Endothelial cell of umbilical vein (primary cell): ENCODE data around the gene MRC2. TPM values are rescaled to one million over a fixed set of nuclear protein-coding genes. Genes with fewer than 3 reads are reported as not detected.

Experiments used
- BruUV-seq: library from RNA; stranded (reverse); fragments of 400-500 nt; replicated peaks from 2 replicates; lab custom pipeline; 2021; lab: Mats Ljungman, UMichigan
- CTCF ChIA-PET: fragments of 300-600, 350-600 bp; sonication (Branson Sonifier 250); formaldehyde crosslinking; loops from one replicate; lab custom pipeline; 2021; ENCODE audit warnings: antibody characterized with exemption, inconsistent platforms; lab: Charles Lee
- POLR2A ChIA-PET: fragments of 300-600, 350-600 bp; sonication (Branson Sonifier 250); formaldehyde crosslinking; loops from one replicate; lab custom pipeline; 2021; ENCODE audit warnings: antibody characterized with exemption, inconsistent platforms; lab: Charles Lee
- DNase-seq: peaks from one replicate; pipeline ENCODE4 v3.0.0-alpha.2; 2011; ENCODE audit warnings: low read depth, low spot score
- FAIRE-seq: peaks from 2 replicates; lab custom pipeline; 2011; peaks lifted over from hg19 to GRCh38; lab: Jason Lieb, UNC
- H2AFZ ChIP-seq: 2 replicates; pipeline ENCODE4 v1.6.0; 2012; ENCODE audit warnings: low read depth, low read length, control low read depth, inconsistent platforms
- H3K27ac ChIP-seq: 2 replicates; pipeline ENCODE4 v1.5.1; 2011; ENCODE audit warnings: low read depth, mild to moderate bottlenecking, control low read depth, low read length, moderate library complexity; ENCODE audit not compliant: insufficient read depth
- H3K27me3 ChIP-seq, 2 experiments: 2 replicates each; pipeline versions ENCODE4 v1.6.0 to v1.6.1; 2011; ENCODE audit warnings: low read length in 2 of 2, mixed read lengths in 1 of 2; ENCODE audit not compliant: control insufficient read depth in 2 of 2, insufficient read depth in 2 of 2
- H3K36me3 ChIP-seq, 2 experiments: 2 replicates in 1 of 2; 3 replicates in 1 of 2; pipeline ENCODE4 v1.5.1; 2011; ENCODE audit warnings: low read length in 2 of 2, mild to moderate bottlenecking in 1 of 2, moderate library complexity in 1 of 2; ENCODE audit not compliant: control insufficient read depth in 2 of 2, insufficient read depth in 2 of 2; ENCODE audit errors: extremely low read depth in 1 of 2
- H3K4me1 ChIP-seq: 3 replicates; pipeline ENCODE4 v1.5.1; 2011; ENCODE audit warnings: mild to moderate bottlenecking, low read length; ENCODE audit not compliant: control insufficient read depth, insufficient read depth; ENCODE audit errors: extremely low read depth
- H3K4me2 ChIP-seq: 2 replicates; pipeline ENCODE4 v1.6.1; 2011; ENCODE audit warnings: low read length, control low read depth, mixed read lengths; ENCODE audit not compliant: insufficient read depth
- H3K4me3 ChIP-seq, 3 experiments: fragments of 200-600 bp in 1 of 3; sonication (generic), shearing (Covaris generic) in 1 of 3; replicated peaks in 1 of 3; 2 replicates each; pipeline ENCODE4 v1.5.1; 2011 to 2016; ENCODE audit warnings: control low read depth in 3 of 3, low read length in 3 of 3, mild to moderate bottlenecking in 2 of 3, inconsistent platforms in 1 of 3, low read depth in 1 of 3, moderate library complexity in 1 of 3; ENCODE audit not compliant: insufficient read depth in 1 of 3
- H3K79me2 ChIP-seq: 2 replicates; pipeline ENCODE4 v1.6.0; 2012; ENCODE audit warnings: low read length, inconsistent platforms; ENCODE audit not compliant: control insufficient read depth, insufficient read depth
- H3K9ac ChIP-seq: replicated peaks from 2 replicates; pipeline ENCODE3; 2011; ENCODE audit warnings: low read length, control low read depth; ENCODE audit not compliant: insufficient read depth; ENCODE audit errors: extremely low read depth
- H3K9me1 ChIP-seq: replicated peaks from 3 replicates; pipeline ENCODE4 v1.6.0; 2011; ENCODE audit warnings: mild to moderate bottlenecking, low read length; ENCODE audit not compliant: control insufficient read depth, insufficient read depth; ENCODE audit errors: extremely low read depth
- H3K9me3 ChIP-seq: replicated peaks from 2 replicates; pipeline ENCODE4 v1.5.1; 2012; ENCODE audit warnings: low read length, inconsistent platforms; ENCODE audit not compliant: control insufficient read depth, insufficient read depth
- H4K20me1 ChIP-seq: replicated peaks from 2 replicates; pipeline ENCODE3; 2011; ENCODE audit warnings: mild to moderate bottlenecking, low read length; ENCODE audit not compliant: control insufficient read depth, insufficient read depth; ENCODE audit errors: extremely low read depth
- EZH2 ChIP-seq: IDR thresholded peaks from 2 replicates; pipeline ENCODE4 v1.6.1; 2012; ENCODE audit warnings: borderline replicate concordance, low read depth, mild to moderate bottlenecking, moderate library complexity, low read length, inconsistent platforms; ENCODE audit not compliant: severe bottlenecking
- GATA2 ChIP-seq: IDR thresholded peaks from 2 replicates; pipeline ENCODE4 v1.7.0; 2011; ENCODE audit warnings: low read depth, mild to moderate bottlenecking, moderate library complexity, mixed read lengths, low read length; ENCODE audit not compliant: insufficient read length, insufficient read depth
- JUN ChIP-seq: IDR thresholded peaks from 2 replicates; pipeline ENCODE4 v1.6.1; 2011; ENCODE audit warnings: borderline replicate concordance, low read depth; ENCODE audit not compliant: insufficient read length, insufficient read depth
- POLR2AphosphoS5 ChIP-seq: IDR thresholded peaks from 2 replicates; pipeline ENCODE4 v1.6.1; 2012; ENCODE audit warnings: low read depth, mild to moderate bottlenecking, control low read depth, low read length, moderate library complexity; ENCODE audit not compliant: insufficient read depth
- dilution Hi-C: fragments of 300-500 bp; cut with MboI; formaldehyde crosslinking; loops from one replicate; pipeline ENCODE4 v1.15.0; 2019; ENCODE audit warnings: low sequenced_read_pairs; ENCODE audit not compliant: extremely low pct_ligation_motif_present
- intact Hi-C: fragments of 100-400 bp; cut with micrococcal nuclease; formaldehyde crosslinking; loops from one replicate; pipeline ENCODE4 v1.10.0; 2022
- polyA plus RNA-seq, 4 experiments: library from polyadenylated mRNA; depleted of rRNA in 3 of 4; stranded (reverse) in 3 of 4; unstranded in 1 of 4; fragments of >200 nt; gene quantifications; 2 replicates each; pipeline versions ENCODE4 v1.2.1 to v1.2.3, GENCODE V29; 2011 to 2012; ENCODE audit warnings: missing spikeins in 1 of 4
- total RNA-seq: library from RNA; stranded (reverse); gene quantifications from 2 replicates; pipeline ENCODE4 v1.2.3, GENCODE V29; 2021
- TF ChIP-seq, protein P1 (sequence below): IDR thresholded peaks from 2 replicates; pipeline ENCODE4 v1.6.1; 2011; ENCODE audit not compliant: insufficient read depth, insufficient read length
- TF ChIP-seq, protein P2 (sequence below), 2 donors: IDR thresholded peaks; 1 replicate in 1 of 2; 2 replicates in 1 of 2; pipeline ENCODE4 v1.5.1; 2011; ENCODE audit warnings: low read length in 2 of 2, mild to moderate bottlenecking in 2 of 2, moderate library complexity in 2 of 2, control low read depth in 1 of 2, inconsistent platforms in 1 of 2, low read depth in 1 of 2; ENCODE audit not compliant: insufficient read depth in 1 of 2; ENCODE audit errors: extremely low read depth in 1 of 2

MRC2 gene
- total and polyA plus RNA-seq, 2 donors (not counting 3 experiments of a cell fraction or from before 2014, with no cell fraction given): 30.6 to 52.7 TPM

DNA sequence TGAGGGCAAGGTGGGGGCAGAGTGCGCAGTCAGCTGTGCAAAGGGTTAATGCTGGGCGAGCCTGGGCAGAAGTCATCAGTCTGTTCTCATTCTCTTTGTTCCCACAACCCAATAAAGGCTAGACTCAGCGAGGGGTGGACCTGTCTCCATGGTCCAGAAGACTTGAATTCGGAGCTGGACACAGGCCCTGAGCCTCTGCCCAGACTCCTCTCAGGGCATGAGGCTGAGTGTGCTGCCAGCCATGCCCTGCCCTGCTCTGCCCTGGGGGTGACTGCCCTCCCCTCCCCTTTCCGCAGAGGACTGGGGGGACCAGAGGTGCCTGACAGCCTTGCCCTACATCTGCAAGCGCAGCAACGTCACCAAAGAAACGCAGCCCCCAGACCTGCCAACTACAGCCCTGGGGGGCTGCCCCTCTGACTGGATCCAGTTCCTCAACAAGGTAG lies 54.5 kb downstream of the MRC2 start:
- peaks cover 0 to 2% of the 10 kb centered on the region in 2 experiments for H3K36me3 ChIP-seq
- no peaks in the 10 kb centered on the region for H3K4me1 ChIP-seq
- H3K27me3 ChIP-seq: no peaks in the 10 kb centered on the region
- no TSS peak for BruUV-seq
- no peak overlapping the region for H3K9ac ChIP-seq
- no peak overlapping the region for H3K4me2 ChIP-seq
- H3K27ac ChIP-seq: no peak overlapping the region
- H3K4me3 ChIP-seq: no peak overlapping the region
- ChIA-PET CTCF (no interaction called here), POLR2A (no interaction called here)
- H3K79me2 ChIP-seq: no peaks in the 10 kb centered on the region
- no peak overlapping the region for H2AFZ ChIP-seq
- intact Hi-C loops (no loop called here), dilution Hi-C loops (no loop called here)
- no peaks in the 10 kb centered on the region for H3K9me1 ChIP-seq
- no peaks in the 10 kb centered on the region for H3K9me3 ChIP-seq
- H4K20me1 ChIP-seq: no peaks in the 10 kb centered on the region
- no peak for FAIRE-seq
- TF ChIP-seq JUN (no peak), POLR2AphosphoS5 (no peak), GATA2 (no peak), EZH2 (no peak)
- TF ChIP-seq, protein P1, sequence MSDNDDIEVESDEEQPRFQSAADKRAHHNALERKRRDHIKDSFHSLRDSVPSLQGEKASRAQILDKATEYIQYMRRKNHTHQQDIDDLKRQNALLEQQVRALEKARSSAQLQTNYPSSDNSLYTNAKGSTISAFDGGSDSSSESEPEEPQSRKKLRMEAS: no peak
- TF ChIP-seq, protein P2, sequence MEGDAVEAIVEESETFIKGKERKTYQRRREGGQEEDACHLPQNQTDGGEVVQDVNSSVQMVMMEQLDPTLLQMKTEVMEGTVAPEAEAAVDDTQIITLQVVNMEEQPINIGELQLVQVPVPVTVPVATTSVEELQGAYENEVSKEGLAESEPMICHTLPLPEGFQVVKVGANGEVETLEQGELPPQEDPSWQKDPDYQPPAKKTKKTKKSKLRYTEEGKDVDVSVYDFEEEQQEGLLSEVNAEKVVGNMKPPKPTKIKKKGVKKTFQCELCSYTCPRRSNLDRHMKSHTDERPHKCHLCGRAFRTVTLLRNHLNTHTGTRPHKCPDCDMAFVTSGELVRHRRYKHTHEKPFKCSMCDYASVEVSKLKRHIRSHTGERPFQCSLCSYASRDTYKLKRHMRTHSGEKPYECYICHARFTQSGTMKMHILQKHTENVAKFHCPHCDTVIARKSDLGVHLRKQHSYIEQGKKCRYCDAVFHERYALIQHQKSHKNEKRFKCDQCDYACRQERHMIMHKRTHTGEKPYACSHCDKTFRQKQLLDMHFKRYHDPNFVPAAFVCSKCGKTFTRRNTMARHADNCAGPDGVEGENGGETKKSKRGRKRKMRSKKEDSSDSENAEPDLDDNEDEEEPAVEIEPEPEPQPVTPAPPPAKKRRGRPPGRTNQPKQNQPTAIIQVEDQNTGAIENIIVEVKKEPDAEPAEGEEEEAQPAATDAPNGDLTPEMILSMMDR (IDR thresholded peaks at IDR 0.05; ENCODE audit: extremely low read depth in 1 of 2, insufficient read depth in 1 of 2, low read depth in 1 of 2, low read length in 2 of 2): no peak
- DNase-seq: no peak
